ENCODE data around the gene DEFB128.

DEFB128 gene

DNA sequence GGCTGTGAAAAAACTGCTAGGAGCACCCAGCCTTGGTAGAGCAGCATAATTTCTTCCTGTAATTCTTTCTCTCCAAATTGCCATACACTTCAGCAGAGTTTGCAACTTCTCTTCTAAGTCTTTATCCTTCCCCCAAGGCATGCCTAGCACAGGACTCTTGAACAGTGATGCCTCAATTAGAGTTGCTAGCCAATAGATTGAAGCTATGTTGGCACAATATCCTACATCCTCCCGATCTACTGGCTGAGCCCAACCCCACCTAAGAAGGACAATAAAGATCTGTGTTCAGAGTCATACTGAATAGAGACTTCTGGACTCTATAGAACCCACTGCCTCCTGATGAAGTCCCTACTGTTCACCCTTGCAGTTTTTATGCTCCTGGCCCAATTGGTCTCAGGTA lies 47.2 kb downstream of the DEFB128 start, which contains the start of gene DEFB126:
Gene DEFB126, plus strand, starts transcription at position 301 of the 400 bp plus-strand sequence. Its CDS starts 39 bp downstream, at position 340.
- Histone ChIP-seq H4K20me1 (ENCODE audit: insufficient read depth, low read length) (no peaks in the 10 kb centered on the region), H3K27ac (ENCODE audit: low read length) (no peak within 1 kb of the TSS), H3K36me3 (replicated peaks; ENCODE audit: low read depth, low read length) (no peaks in the 10 kb centered on the region), H3K79me2 (ENCODE audit: low read length) (no peaks in the 10 kb centered on the region), H3K9ac (ENCODE audit: low read length) (no peak within 1 kb of the TSS), H3K9me3 (ENCODE audit: insufficient read depth, low read length) (no peaks in the 10 kb centered on the region; the same call in 1 of the 2 replicates), H3K27me3 (ENCODE audit: low read depth, low read length) (peaks cover 63% of the 10 kb centered on the region), H3K4me3 (ENCODE audit: low read length) (no peak within 1 kb of the TSS), H3K4me2 (ENCODE audit: low read length) (no peak within 1 kb of the TSS), H2AFZ (ENCODE audit: low read depth, low read length) (no peak within 1 kb of the TSS), H3K4me1 (ENCODE audit: low read length) (peaks cover 5% of the 10 kb centered on the region; the same call in 1 of the 2 replicates)
- no peak for TF ChIP-seq EZH2phosphoT487 (IDR thresholded peaks at IDR 0.05; ENCODE audit: low read depth)
- TF ChIP-seq, protein P1, sequence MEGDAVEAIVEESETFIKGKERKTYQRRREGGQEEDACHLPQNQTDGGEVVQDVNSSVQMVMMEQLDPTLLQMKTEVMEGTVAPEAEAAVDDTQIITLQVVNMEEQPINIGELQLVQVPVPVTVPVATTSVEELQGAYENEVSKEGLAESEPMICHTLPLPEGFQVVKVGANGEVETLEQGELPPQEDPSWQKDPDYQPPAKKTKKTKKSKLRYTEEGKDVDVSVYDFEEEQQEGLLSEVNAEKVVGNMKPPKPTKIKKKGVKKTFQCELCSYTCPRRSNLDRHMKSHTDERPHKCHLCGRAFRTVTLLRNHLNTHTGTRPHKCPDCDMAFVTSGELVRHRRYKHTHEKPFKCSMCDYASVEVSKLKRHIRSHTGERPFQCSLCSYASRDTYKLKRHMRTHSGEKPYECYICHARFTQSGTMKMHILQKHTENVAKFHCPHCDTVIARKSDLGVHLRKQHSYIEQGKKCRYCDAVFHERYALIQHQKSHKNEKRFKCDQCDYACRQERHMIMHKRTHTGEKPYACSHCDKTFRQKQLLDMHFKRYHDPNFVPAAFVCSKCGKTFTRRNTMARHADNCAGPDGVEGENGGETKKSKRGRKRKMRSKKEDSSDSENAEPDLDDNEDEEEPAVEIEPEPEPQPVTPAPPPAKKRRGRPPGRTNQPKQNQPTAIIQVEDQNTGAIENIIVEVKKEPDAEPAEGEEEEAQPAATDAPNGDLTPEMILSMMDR (IDR thresholded peaks at IDR 0.05; ENCODE audit: low read depth, low read length), result no peak

All from OCI-LY3 (cell line).